ENCODE data around the gene SRRM3.
"Not testable (repeated sequence)": the region's sequence is repeated elsewhere in the genome, so short reads cannot be mapped to it uniquely, and the experiment has no call there.

The SRRM3 gene

DNA sequence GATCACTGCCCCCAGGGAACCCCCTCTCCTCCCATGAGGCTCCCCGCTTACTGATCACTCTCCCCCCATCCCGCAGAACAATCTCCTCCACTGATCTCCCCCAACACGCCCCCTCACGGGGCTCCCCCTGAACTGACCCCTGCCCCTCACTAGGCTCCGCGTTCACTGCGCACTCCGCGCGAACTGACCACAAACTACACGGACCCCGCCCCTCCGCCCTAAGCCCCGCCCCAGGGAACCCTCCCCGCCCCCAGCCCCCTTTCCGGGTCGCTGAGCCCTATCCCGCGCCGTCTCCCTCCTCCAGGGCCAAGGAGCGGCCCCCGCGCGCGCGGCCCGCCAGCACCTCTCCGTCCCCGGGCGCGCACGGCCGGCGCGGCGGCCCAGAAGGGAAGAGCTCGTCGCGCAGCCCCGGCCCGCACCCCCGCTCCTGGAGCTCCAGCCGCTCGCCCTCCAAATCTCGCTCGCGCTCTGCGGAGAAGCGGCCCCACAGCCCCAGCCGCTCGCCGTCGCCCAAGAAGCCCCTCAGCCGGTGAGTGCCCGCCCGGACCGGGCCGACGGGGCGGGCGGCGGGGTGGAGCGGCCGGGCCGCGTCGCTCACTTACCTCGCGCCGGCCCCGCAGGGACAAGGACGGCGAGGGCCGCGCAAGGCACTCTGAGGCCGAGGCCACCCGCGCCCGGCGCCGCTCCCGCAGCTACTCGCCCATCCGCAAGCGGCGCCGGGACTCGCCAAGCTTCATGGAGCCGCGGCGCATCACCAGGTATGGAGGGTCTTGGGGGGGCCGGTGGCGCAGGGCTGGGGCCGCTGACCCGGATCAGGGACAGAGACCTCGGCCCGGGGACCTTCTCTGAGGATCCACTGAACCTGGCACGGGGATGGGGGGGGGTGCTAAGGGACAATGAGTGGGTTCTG, 80.9 kb downstream of the SRRM3 start:
- no peak for DNase-seq
- Mint-ChIP-seq H3K4me3 (peak overlapping the region; percentile 76 to 78), H3K9me3 (no peaks in the 10 kb centered on the region)

DNA sequence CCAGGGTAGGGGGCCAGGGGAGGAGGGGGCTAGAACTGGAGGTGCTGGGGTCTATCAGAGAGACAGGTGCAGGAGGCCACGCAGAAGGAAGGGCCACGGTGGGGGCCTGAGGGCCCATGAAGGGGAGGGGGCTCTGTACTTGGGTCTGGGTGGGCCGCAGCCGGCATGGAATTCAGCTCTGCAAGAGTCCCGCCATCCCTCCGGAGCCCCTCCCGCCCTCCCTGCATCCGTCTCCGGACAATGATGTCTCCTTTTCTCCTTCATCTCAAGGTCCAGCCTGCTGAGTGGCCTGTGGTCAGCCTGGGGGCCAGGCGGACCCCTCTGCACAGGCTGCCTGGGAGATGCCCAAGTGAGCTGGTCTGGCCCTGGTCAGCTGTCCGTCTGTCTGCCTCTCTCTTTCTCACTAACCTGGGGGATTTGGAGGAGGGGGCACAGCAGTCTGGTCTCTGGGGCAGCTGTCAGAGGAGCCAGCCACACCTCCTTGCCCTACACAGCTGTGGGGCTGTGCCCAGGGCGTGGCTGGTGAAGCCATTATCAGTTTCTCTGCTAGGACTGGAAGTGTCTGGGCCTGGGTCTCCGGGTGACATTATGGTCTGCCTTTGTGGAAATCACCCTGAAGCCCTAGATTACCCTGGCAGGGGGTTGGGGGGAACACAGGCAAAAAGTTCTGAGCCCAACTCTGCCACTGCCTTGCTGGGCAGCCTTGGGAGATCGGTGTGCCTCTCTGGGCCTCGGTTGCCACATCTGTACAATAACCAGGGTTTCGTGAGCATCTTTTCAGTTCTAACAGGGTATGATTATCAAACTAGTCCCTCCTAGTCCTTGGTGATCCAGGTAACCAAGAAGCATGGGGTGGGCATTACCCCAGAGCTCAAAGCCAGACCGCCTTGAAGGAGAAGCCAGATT, 81.8 kb downstream of the SRRM3 start:
- no peak overlapping the region for H3K27ac Mint-ChIP-seq
- ATAC-seq (replicated peaks) (no peak), DNase-seq (no peak)
- peaks cover 13% of the 10 kb centered on the region for H3K36me3 Mint-ChIP-seq (ENCODE audit: insufficient read depth)
- no peaks in the 10 kb centered on the region for H3K9me3 Mint-ChIP-seq
- peaks cover 13 to 15% of the 10 kb centered on the region in 2 donors for H3K4me1 Mint-ChIP-seq (ENCODE audit: low read depth in 2 of 2)
- H3K27me3 Mint-ChIP-seq, result peaks cover 43 to 59% of the 10 kb centered on the region in 2 donors
- peak overlapping the region; percentile 59 to 68 for H3K4me3 Mint-ChIP-seq

More for the DNA sequence above, 80.9 kb downstream of the SRRM3 start:
- peaks cover 43 to 59% of the 10 kb centered on the region in 2 donors for H3K27me3 Mint-ChIP-seq
- peak; percentile 52 for ATAC-seq (replicated peaks)
- H3K27ac Mint-ChIP-seq, result no peak overlapping the region
- peaks cover 13 to 15% of the 10 kb centered on the region in 2 donors for H3K4me1 Mint-ChIP-seq (ENCODE audit: low read depth in 2 of 2)
- peaks cover 10% of the 10 kb centered on the region for H3K36me3 Mint-ChIP-seq (ENCODE audit: insufficient read depth)

DNA sequence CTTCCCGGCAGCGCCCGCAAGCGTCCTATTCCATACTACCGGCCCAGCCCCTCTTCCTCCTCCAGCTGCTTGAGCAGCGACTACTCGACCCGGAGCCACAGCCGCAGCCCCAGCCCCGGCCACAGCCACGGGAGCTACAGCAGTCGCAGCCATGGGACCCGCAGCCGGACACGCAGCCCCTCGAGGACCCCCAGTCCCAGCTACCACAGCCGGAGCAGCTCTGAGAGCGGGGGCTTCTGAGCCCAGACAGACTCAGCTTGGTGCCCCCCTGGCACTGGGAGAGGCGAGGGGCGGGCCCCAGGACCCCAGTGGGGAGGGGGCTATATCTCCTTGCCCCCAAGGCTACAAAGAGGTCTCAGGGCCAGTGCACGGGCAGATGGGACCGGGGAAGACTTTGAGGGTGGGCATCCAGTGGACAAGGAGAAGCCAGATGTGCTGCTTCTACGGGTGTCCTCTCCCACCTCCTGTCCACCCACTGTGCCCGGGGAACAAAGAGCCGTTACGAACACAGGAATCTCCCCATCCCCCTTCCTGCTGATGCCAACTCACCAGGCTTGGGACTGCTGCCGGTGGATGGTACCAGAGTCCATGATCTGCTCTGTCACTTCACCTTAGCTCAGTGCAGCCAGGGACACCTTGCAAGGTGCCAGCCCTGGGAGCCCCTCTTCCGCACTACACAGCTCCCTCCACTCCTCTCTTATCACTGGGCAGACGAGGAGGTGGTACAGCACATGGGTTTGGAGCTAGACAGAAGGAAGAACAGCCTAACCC, 84.1 kb downstream of the SRRM3 start:
- Mint-ChIP-seq H3K36me3 (ENCODE audit: insufficient read depth) (peaks cover 10% of the 10 kb centered on the region), H3K9me3 (no peaks in the 10 kb centered on the region), H3K27ac (no peak overlapping the region), H3K27me3 (peaks cover 33 to 38% of the 10 kb centered on the region in 2 donors), H3K4me1 (ENCODE audit: low read depth in 2 of 2) (peaks cover 10 to 11% of the 10 kb centered on the region in 2 donors), H3K4me3 (no peak overlapping the region)
- DNase-seq, result no peak
- no peak for ATAC-seq (replicated peaks)

DNA sequence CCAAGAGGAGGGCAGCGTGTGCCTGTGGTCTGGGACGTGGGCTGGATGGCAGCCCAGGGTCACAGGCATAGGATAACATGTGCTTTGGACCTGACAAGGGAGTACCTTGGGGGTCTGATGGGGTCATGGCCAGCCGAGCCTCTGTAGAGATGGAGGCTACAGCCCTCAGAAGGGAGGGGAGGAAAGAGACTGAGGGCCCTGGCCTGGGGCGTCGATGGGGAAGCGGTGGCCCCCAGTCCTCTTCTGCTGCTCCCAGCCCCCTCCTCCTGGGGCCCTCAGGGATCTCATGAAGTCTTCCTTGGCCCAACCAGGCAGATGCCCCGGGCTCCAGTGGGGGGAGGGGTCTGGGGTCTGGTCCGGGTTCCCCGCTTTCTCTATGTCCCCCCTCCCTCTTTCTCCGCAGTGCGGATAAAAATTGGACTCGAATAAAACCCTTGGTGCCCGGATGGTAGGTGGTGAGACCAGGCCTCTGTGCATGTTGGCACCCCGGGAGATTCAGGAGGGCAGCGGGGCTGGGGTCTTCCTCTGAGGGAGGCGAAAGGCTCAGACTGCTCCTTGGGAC, 85.2 kb downstream of the SRRM3 start:
- no peak overlapping the region for H3K27ac Mint-ChIP-seq
- H3K4me1 Mint-ChIP-seq (ENCODE audit: low read depth in 2 of 2), result peaks cover 9 to 10% of the 10 kb centered on the region in 2 donors
- H3K9me3 Mint-ChIP-seq, result no peaks in the 10 kb centered on the region
- H3K4me3 Mint-ChIP-seq, result no peak overlapping the region
- no peak for DNase-seq
- H3K36me3 Mint-ChIP-seq (ENCODE audit: insufficient read depth), result peaks cover 10% of the 10 kb centered on the region
- no peak for ATAC-seq (replicated peaks)
- peaks cover 24 to 27% of the 10 kb centered on the region in 2 donors for H3K27me3 Mint-ChIP-seq

DNA sequence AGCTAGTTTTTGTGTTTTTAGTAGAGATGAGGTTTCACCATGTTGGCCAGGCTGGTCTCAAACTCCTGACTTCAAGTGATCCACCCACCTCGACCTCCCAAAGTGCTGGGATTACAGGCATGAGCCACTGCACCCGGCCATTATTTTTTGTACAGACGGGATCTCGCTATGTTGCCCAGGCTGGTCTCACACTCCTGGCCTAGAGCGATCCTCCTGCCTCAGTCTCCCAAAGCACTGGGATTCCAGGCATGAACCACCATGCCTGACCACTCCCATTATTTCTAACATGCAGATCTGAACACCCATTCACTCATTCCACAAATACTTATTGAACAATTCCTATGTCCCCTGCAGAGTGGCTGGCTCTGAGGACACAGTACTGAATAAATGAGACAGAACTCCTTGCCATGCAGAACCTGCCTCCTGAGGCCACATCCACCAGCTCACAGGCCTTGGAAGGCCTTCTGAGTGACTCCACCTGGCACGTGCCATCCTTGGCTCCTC, 89.2 kb downstream of the SRRM3 start:
- H3K4me1 Mint-ChIP-seq (ENCODE audit: low read depth in 2 of 2); H3K27ac Mint-ChIP-seq; DNase-seq; H3K36me3 Mint-ChIP-seq (ENCODE audit: insufficient read depth); H3K4me3 Mint-ChIP-seq; ATAC-seq (replicated peaks); H3K9me3 Mint-ChIP-seq: not testable (repeated sequence)
- peaks cover 0 to 19% of the 10 kb centered on the region in 2 donors for H3K27me3 Mint-ChIP-seq

DNA sequence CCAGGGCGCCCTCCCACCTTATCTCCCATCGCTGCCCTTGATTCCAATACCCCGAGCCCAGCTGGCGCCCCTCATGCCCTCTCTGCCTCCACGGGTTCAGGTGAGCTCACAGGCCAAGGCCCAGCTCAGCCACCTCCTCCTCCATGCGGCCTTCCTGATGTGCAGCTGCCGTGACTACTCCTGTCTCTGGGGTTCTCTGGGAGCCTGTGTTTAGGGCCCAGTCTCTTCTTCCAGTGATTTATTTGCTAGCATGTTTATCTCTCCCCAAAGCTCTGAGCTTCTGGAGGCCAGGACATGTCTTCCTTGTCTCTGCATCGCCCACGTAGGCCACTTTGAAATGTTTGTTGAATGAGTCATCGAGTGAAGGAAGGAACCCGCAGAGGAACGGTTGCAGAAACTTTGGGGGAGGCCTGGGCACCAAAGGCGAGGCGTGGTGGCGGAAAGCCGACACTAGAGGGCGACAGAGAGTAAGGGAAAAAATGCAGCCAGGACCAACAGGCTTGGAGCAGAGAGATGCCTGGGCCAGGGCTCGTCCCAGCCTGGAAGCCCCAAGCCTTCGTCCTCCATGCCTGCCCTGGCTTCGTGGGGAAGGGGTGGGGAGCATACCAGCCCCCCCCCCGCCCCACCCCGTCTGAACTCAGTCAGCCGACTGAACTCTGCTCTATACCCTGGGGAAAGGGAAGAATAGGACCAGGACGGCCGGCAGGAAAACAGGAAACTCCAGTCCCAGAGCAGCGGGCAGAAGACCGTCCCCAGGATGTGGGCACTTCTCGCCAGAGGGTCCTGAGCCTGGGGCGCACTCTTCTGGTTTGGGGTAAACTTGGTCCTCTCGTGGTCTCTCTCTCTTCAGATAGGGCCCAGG, 89.9 kb downstream of the SRRM3 start:
- peak; percentile 93 for ATAC-seq (replicated peaks)

DNA sequence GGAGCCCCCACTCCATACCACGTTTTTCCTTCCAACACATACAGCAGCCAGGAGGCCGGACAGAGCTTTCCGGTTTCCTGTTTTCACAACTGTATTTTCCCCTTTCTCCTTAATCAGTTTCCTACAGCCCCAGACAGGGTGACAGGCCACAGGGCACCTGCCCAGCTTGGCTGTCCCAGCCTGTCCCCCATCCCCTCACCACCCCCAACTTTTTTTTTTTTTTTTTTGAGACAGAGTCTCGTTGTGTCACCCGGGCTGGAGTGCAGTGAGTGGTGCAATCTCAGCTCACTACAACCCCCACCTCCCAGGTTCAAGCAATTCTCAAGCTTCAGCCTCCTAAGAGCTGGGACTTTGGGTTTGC, 90.5 kb downstream of the SRRM3 start:
- DNase-seq (no peak), ATAC-seq (replicated peaks) (no peak)
- Mint-ChIP-seq H3K36me3 (ENCODE audit: insufficient read depth) (peaks cover 6% of the 10 kb centered on the region), H3K27me3 (peaks cover 0 to 28% of the 10 kb centered on the region in 2 donors), H3K4me1 (ENCODE audit: low read depth in 2 of 2) (peaks cover 4 to 7% of the 10 kb centered on the region in 2 donors), H3K9me3 (no peaks in the 10 kb centered on the region), H3K4me3 (no peak overlapping the region), H3K27ac (no peak overlapping the region)

More for the DNA sequence above, 89.9 kb downstream of the SRRM3 start:
- peak; percentile 85 to 91 (median 86) for DNase-seq
- Mint-ChIP-seq H3K4me1 (ENCODE audit: low read depth in 2 of 2) (peaks cover 4 to 7% of the 10 kb centered on the region in 2 donors), H3K4me3 (no peak overlapping the region), H3K36me3 (ENCODE audit: insufficient read depth) (peaks cover 6% of the 10 kb centered on the region), H3K27me3 (peaks cover 0 to 21% of the 10 kb centered on the region in 2 donors), H3K9me3 (no peaks in the 10 kb centered on the region), H3K27ac (no peak overlapping the region)

DNA sequence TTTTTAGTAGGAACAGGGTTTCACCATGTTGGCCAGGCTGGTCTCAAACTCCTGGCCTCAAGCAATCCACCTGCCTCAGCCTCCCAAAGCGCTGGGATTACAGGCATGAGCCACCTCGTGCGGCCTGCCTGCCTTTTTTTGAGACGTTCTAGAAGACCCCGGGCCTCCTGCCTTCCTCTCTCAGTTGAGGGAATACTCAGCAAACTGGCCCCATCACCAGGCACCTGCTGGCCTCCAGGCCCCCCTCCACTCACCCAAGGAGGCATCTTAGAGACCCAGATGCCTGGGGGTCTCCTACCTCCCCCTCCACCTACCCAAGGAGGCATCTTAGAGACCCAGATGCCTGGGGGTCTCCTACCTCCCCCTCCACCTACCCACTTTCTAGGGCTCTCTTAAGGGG, 91.2 kb downstream of the SRRM3 start:
- H3K27ac Mint-ChIP-seq; H3K36me3 Mint-ChIP-seq (ENCODE audit: insufficient read depth); H3K9me3 Mint-ChIP-seq; H3K4me1 Mint-ChIP-seq (ENCODE audit: low read depth in 2 of 2); H3K4me3 Mint-ChIP-seq; ATAC-seq (replicated peaks); DNase-seq: not testable (repeated sequence)
- H3K27me3 Mint-ChIP-seq, result peaks cover 0 to 30% of the 10 kb centered on the region in 2 donors

DNA sequence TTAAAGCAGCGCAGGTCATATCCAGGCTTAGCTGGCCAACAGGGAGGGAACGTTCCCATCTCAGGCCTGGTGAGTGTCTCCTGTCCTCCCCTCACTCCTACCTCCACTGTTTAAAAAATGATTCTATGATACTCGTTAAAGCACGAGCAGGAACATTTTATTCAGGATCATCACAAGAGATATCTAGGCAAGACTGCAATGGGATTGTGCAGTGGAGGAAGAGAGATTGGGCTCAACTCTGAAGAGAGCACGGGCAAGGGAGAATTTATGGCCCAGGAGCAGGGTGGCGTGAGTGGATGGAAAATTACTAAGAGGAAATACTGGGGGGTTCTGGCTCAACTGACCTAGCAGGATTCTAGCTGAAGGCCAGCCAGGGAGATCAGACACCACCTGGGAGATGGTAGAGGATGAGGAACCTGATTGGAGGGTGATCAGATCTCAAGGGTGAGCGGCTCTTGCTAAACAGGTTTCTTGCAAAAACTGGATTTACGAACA, 91.8 kb downstream of the SRRM3 start:
- peaks cover 2% of the 10 kb centered on the region for H3K36me3 Mint-ChIP-seq (ENCODE audit: insufficient read depth)
- H3K27ac Mint-ChIP-seq, result no peak overlapping the region
- DNase-seq (no peak), ATAC-seq (replicated peaks) (no peak)
- no peaks in the 10 kb centered on the region for H3K9me3 Mint-ChIP-seq
- no peak overlapping the region for H3K4me3 Mint-ChIP-seq
- H3K27me3 Mint-ChIP-seq, result peaks cover 0 to 30% of the 10 kb centered on the region in 2 donors
- H3K4me1 Mint-ChIP-seq (ENCODE audit: low read depth in 2 of 2), result peaks cover 4 to 7% of the 10 kb centered on the region in 2 donors

DNA sequence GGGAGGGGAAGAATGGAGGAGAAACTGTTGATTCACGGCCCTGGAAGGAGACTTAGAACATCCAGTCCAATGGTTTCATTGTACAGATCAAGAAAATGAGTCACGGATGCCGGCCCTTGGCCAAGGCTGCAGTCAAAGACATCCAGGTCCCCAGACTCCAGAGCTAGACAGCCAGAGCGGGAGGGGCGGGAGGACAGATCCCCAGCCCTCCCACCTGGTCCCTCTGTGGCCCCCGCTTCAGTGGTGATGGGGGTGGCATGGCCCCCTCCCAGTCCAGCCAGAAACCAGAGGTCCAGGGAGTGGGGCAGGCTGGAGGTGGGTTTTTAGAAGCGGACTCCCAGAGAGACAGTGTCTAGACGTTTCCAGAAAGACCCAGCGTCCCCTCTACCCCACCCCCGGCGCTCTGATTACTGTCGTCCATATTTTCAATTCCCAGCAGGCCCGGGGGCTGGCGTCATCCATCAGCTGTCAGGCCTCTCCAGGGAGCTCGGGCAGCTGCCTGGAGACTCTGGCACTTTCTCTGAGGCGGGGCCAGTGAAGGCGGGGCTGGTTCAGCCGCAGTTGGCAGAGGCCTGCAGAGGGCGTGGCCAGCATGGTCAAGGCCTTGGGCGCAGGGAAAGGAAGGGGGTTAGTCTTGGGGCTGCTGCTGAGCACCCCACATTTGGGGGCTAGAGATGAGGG, 92.8 kb downstream of the SRRM3 start:
- H3K36me3 Mint-ChIP-seq (ENCODE audit: insufficient read depth), result peaks cover 2% of the 10 kb centered on the region
- ATAC-seq (replicated peaks) (no peak), DNase-seq (no peak)
- H3K4me3 Mint-ChIP-seq, result no peak overlapping the region
- no peaks in the 10 kb centered on the region for H3K9me3 Mint-ChIP-seq
- no peak overlapping the region for H3K27ac Mint-ChIP-seq
- peaks cover 4 to 7% of the 10 kb centered on the region in 2 donors for H3K4me1 Mint-ChIP-seq (ENCODE audit: low read depth in 2 of 2)
- peaks cover 0 to 30% of the 10 kb centered on the region in 2 donors for H3K27me3 Mint-ChIP-seq
